Spleen (tissue), 11 donors: Measurements from ENCODE around the gene ENOX1. TPM values are rescaled to one million over a fixed set of nuclear protein-coding genes. Genes with fewer than 3 reads are reported as not detected.

Experiments
- DNase-seq: peaks from one replicate; pipeline ENCODE4 v3.0.0-alpha.2; 2020
- H3K27ac ChIP-seq, 8 donors: fragments of 200-600 bp; sonication (generic) in 7 of 8; 1 replicate in 4 of 8; 2 replicates in 4 of 8; pipeline versions ENCODE4 v1.5.0 to v1.8.0; 2016 to 2021; ENCODE audit warnings: inconsistent platforms in 4 of 8, mild to moderate bottlenecking in 4 of 8, moderate library complexity in 1 of 8
- H3K27me3 ChIP-seq, 7 donors: fragments of 200-600 bp; sonication (generic) in 6 of 7; replicated peaks in 1 of 7; 1 replicate in 4 of 7; 2 replicates in 3 of 7; pipeline versions ENCODE4 v1.5.0 to v1.8.0; 2016 to 2021; ENCODE audit warnings: inconsistent platforms in 3 of 7, mild to moderate bottlenecking in 1 of 7
- H3K36me3 ChIP-seq, 6 donors: fragments of 200-600 bp; sonication (generic) in 5 of 6; 1 replicate in 4 of 6; 2 replicates in 2 of 6; pipeline versions ENCODE4 v1.5.0 to v1.8.0; 2016 to 2021; ENCODE audit warnings: inconsistent platforms in 2 of 6
- H3K4me1 ChIP-seq, 6 donors: fragments of 200-600 bp; sonication (generic) in 5 of 6; 1 replicate in 3 of 6; 2 replicates in 3 of 6; pipeline versions ENCODE4 v1.5.0 to v1.8.0; 2016 to 2021; ENCODE audit warnings: inconsistent platforms in 3 of 6
- H3K4me3 ChIP-seq, 8 donors: fragments of 200-600 bp; sonication (generic) in 7 of 8; 1 replicate in 4 of 8; 2 replicates in 4 of 8; pipeline versions ENCODE4 v1.5.0 to v1.8.0; 2016 to 2021; ENCODE audit warnings: inconsistent platforms in 4 of 8, mild to moderate bottlenecking in 4 of 8, moderate library complexity in 2 of 8
- H3K9me3 ChIP-seq, 8 donors: fragments of 200-600 bp; sonication (generic) in 7 of 8; 1 replicate in 4 of 8; 2 replicates in 4 of 8; pipeline versions ENCODE4 v1.5.0 to v1.8.0; 2016 to 2021; ENCODE audit warnings: inconsistent platforms in 4 of 8
- POLR2A ChIP-seq, 3 donors: fragments of 450-650 bp; IDR thresholded peaks; one replicate each; pipeline ENCODE4 v1.5.1; 2017; ENCODE audit warnings: antibody characterized with exemption in 3 of 3, mild to moderate bottlenecking in 1 of 3
- POLR2AphosphoS5 ChIP-seq, 3 donors: sonication (generic); formaldehyde crosslinking; IDR thresholded peaks; one replicate each; pipeline ENCODE4 v1.5.1; 2017; ENCODE audit warnings: antibody characterized with exemption in 3 of 3
- WGBS, 5 donors: extraction: QIAGEN DNeasy Blood & Tissue Kit in 3 of 5; methylation state at CpG; one replicate each; pipeline versions ENCODE4 v1.1.5 to v1.1.7; 2013 to 2018; 5-methylcytosine and 5-hydroxymethylcytosine counted together
- intact Hi-C: fragments of 100-400 bp; cut with DNase I; formaldehyde crosslinking; loops from one replicate; pipeline ENCODE4 v1.15.0; 2023; ENCODE audit warnings: low total_unique reads
- polyA plus RNA-seq, 3 donors: library from polyadenylated mRNA; stranded (reverse); fragments of 200-250 nt; gene quantifications; one replicate each; pipeline ENCODE4 v1.2.1, GENCODE V29; 2013
- total RNA-seq, 7 donors: library from RNA; depleted of rRNA in 3 of 7; stranded (reverse); fragments of >200 nt in 3 of 7; fragmentation: NEBNext Ultra II Directional in 4 of 7; extraction: Animal tissue kit (Norgen Biotek cat#: 25700) in 4 of 7; gene quantifications; one replicate each; pipeline versions ENCODE4 v1.1.0 to v1.2.1, GENCODE V29; 2016 to 2021
- TF ChIP-seq, protein P1 (sequence below), 11 experiments: fragments of 200-600 bp in 7 of 11; fragments of 450-650 bp in 4 of 11; sonication (generic) in 4 of 11; IDR thresholded peaks in 8 of 11; conservative IDR thresholded peaks in 3 of 11; 1 replicate in 7 of 11; 2 replicates in 4 of 11; pipeline versions ENCODE4 v1.4.0 to v1.8.0; 2016 to 2021; ENCODE audit warnings: antibody characterized with exemption in 11 of 11, inconsistent platforms in 4 of 11, mild to moderate bottlenecking in 1 of 11
- donor health status: healthy with polysubstance abuse.
- donor health status: DM: no; HTN: no; CAD: no; lungs with moderate emphysema.
- donor health status: DM: no; HTN: no; CAD: no.
- donor health status: Bipolar disorder and iron deficiency.
- donor health status: healthy.
- donor health status: DM: no; HTN: no; CAD: no.
- donor health status: DM: yes; HTN: yes; CAD: no.

The ENOX1 gene
- total and polyA plus RNA-seq, 10 donors = 0.42 to 1.3 (median 0.54) TPM; not detected in 1

DNA sequence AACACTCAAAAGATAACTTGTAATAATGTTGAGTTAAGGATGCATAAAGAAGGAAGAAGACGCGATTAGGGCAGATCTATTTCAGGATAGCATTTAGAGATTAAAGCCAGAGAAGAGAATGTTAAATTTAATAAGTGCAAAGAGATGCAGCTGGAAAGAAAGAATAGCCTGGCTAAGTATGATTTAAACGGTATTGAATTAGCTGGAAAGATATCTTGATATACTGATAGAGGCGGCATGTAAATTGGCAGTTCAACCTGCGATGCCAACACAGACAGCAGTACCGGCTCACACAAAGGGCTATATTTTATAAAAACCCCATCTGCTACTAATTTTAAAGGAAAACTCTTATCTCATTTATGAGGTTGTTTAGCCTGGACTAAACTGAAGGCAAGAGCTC is 121.4 kb downstream of the ENOX1 start:
- TF ChIP-seq POLR2AphosphoS5 (IDR thresholded peaks at IDR 0.05) (no peak), POLR2A (IDR thresholded peaks at IDR 0.05) (no peak)
- TF ChIP-seq, protein P1, sequence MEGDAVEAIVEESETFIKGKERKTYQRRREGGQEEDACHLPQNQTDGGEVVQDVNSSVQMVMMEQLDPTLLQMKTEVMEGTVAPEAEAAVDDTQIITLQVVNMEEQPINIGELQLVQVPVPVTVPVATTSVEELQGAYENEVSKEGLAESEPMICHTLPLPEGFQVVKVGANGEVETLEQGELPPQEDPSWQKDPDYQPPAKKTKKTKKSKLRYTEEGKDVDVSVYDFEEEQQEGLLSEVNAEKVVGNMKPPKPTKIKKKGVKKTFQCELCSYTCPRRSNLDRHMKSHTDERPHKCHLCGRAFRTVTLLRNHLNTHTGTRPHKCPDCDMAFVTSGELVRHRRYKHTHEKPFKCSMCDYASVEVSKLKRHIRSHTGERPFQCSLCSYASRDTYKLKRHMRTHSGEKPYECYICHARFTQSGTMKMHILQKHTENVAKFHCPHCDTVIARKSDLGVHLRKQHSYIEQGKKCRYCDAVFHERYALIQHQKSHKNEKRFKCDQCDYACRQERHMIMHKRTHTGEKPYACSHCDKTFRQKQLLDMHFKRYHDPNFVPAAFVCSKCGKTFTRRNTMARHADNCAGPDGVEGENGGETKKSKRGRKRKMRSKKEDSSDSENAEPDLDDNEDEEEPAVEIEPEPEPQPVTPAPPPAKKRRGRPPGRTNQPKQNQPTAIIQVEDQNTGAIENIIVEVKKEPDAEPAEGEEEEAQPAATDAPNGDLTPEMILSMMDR (IDR thresholded peaks at IDR 0.05 in 8 of 11, conservative IDR thresholded peaks at IDR 0.05 in 3 of 11) = no peak
- intact Hi-C loops = no loop called here
- peak overlapping the region in 1 of 8 donors; percentile 24 for H3K27ac ChIP-seq

DNA sequence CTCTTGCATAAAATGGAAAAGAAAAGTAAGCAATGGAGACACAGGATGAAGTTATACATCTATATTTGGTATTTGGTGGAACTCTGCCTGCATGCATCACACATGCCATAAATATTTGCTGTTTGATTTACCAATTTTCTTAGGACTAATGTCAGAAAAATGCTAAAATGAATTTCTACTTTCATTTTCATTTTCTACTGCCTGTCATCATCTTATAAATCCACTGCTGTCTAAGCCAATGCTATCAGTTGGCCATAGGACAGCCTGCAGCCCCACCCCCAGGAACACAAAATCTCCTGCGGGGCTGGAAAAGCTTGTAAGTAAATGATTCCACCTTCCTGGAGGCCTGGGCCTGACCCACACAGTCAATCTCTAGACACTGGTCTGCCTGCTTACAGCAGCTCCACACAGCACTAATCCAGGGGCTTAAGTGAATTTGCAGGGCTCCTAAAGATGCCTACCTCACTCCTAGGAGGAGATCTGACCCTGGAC is 122.0 kb downstream of the ENOX1 start:
- 4 to 7% (median 5%) methylated on average over 1 of the region's 1 CpG for WGBS, 5 donors
- no peak for TF ChIP-seq POLR2AphosphoS5 (IDR thresholded peaks at IDR 0.05)
- no peak for TF ChIP-seq POLR2A (IDR thresholded peaks at IDR 0.05)
- TF ChIP-seq, protein P1 (IDR thresholded peaks at IDR 0.05 in 8 of 11, conservative IDR thresholded peaks at IDR 0.05 in 3 of 11) = no peak
- Histone ChIP-seq H3K27ac (peak overlapping the region in 1 of 8 donors; percentile 24), H3K36me3 (no peaks in the 10 kb centered on the region), H3K4me3 (peak overlapping the region in 1 of 8 donors; percentile 30), H3K9me3 (no peaks in the 10 kb centered on the region), H3K27me3 (no peaks in the 10 kb centered on the region), H3K4me1 (peaks cover 0 to 14% (median 3%) of the 10 kb centered on the region in 6 donors)
- no peak for DNase-seq
- intact Hi-C loops = no loop called here

More for the DNA sequence above, 121.4 kb downstream of the ENOX1 start:
- Histone ChIP-seq H3K9me3 (no peaks in the 10 kb centered on the region), H3K4me1 (peaks cover 0 to 14% (median 3%) of the 10 kb centered on the region in 6 donors), H3K36me3 (no peaks in the 10 kb centered on the region), H3K27me3 (no peaks in the 10 kb centered on the region), H3K4me3 (no peak overlapping the region)
- DNase-seq = no peak
- WGBS, 5 donors = 84 to 93% (median 88%) methylated on average over 6 of the region's 6 CpGs

DNA sequence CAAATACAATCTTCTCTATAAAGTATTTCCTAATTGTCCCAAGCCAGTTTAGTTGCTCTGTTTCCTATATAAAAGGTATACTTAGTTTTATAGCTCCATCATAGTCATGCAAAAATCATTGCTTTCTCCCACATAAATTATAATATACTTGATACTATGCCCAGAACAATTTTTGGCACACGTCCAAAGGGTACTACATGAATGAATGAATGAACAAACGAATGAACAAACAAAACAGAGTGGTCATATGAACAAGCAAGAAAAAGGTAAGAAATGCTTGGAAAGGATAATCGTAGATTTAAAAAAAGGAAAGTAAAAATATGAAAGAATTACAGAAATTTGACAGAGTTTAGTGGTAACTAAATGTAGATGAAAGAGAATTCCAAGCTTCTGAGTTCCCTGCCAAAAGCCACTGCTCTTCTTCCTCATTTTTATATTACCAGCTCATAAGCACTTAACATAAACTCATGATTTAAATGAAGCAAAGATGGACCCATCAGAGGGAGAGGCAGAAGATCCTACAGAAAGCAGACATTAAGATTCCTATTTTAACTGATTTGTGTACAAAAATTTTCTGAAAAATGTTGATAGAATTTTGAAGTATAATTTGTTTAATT is 123.2 kb downstream of the ENOX1 start:
- DNase-seq = no peak
- WGBS, 5 donors = 65 to 84% (median 76%) methylated on average over 3 of the region's 3 CpGs
- intact Hi-C loops = no loop called here

DNA sequence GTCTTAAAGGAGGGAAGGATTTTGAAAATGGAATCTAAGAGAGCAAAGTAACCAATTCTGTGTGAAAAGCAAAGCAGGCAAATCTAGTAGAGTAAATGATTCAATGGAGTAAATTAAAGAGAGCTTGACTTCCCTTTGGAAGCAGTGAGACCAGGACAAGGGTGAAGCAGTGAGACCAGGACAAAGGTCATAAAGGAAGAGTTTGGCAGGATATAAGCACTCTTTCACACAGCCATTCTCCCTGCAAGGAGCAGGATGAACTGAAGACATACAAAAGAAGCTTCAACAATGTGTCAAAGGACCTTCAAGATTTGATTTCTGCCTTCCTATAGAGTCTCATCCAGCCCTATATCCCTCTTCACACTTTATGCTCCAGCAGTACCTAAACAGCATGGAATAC is 123.8 kb downstream of the ENOX1 start:
- Histone ChIP-seq H3K9me3 (no peaks in the 10 kb centered on the region), H3K4me3 (no peak overlapping the region), H3K27me3 (no peaks in the 10 kb centered on the region), H3K27ac (no peak overlapping the region), H3K36me3 (no peaks in the 10 kb centered on the region), H3K4me1 (peaks cover 0 to 14% (median 3%) of the 10 kb centered on the region in 6 donors)
- TF ChIP-seq POLR2A (IDR thresholded peaks at IDR 0.05) (no peak), POLR2AphosphoS5 (IDR thresholded peaks at IDR 0.05) (no peak)
- TF ChIP-seq, protein P1 (IDR thresholded peaks at IDR 0.05 in 8 of 11, conservative IDR thresholded peaks at IDR 0.05 in 3 of 11) = no peak
- no peak for DNase-seq
- intact Hi-C loops = no loop called here

More for the DNA sequence above, 123.2 kb downstream of the ENOX1 start:
- Histone ChIP-seq H3K9me3 (no peaks in the 10 kb centered on the region), H3K27ac (no peak overlapping the region), H3K36me3 (no peaks in the 10 kb centered on the region), H3K27me3 (no peaks in the 10 kb centered on the region), H3K4me3 (no peak overlapping the region), H3K4me1 (peaks cover 0 to 14% (median 3%) of the 10 kb centered on the region in 6 donors)
- TF ChIP-seq POLR2A (IDR thresholded peaks at IDR 0.05) (no peak), POLR2AphosphoS5 (IDR thresholded peaks at IDR 0.05) (no peak)
- TF ChIP-seq, protein P1 (IDR thresholded peaks at IDR 0.05 in 8 of 11, conservative IDR thresholded peaks at IDR 0.05 in 3 of 11) = no peak
